HFFc6 (cell line): ENCODE results near the gene INHBB. TPM values are rescaled to one million over a fixed set of nuclear protein-coding genes. Genes with fewer than 3 reads are reported as not detected.

Source experiments
- DNase-seq: peaks from one replicate; pipeline ENCODE4 v3.0.0-alpha.2; 2018
- H3K27ac Mint-ChIP-seq: 2 replicates; pipeline ENCODE4 v1.8.0; 2020; ENCODE audit warnings: mild to moderate bottlenecking, mixed read lengths
- H3K27me3 Mint-ChIP-seq: 2 replicates; pipeline ENCODE4 v1.8.0; 2021; ENCODE audit warnings: mild to moderate bottlenecking, moderate library complexity, mixed read lengths; ENCODE audit not compliant: insufficient read depth
- H3K36me3 Mint-ChIP-seq: 2 replicates; pipeline ENCODE4 v1.8.0; 2021; ENCODE audit warnings: low read depth, mixed read lengths
- H3K4me1 Mint-ChIP-seq: 2 replicates; pipeline ENCODE4 v1.8.0; 2020; ENCODE audit warnings: low read depth, mixed read lengths
- H3K4me3 Mint-ChIP-seq: 2 replicates; pipeline ENCODE4 v1.8.0; 2020; ENCODE audit warnings: mild to moderate bottlenecking, moderate library complexity, mixed read lengths
- H3K9me3 Mint-ChIP-seq: 2 replicates; pipeline ENCODE4 v1.8.0; 2020; ENCODE audit warnings: mild to moderate bottlenecking, mixed read lengths
- long read RNA-seq: library from polyadenylated mRNA; unstranded; transcript quantifications from one replicate; pipeline ENCODE4 v2.0.0, GENCODE V29; 2019
- total RNA-seq, 6 experiments: library from RNA; stranded (reverse); fragmentation: NEBNext Ultra II Directional; extraction: Animal tissue kit (Norgen Biotek cat#: 25700); gene quantifications; 2 replicates in 1 of 6; 3 replicates in 5 of 6; pipeline ENCODE4 v1.2.3, GENCODE V29; 2021
- TF ChIP-seq, protein P1 (sequence below): fragments of 200-600 bp; sonication (generic); IDR thresholded peaks from 2 replicates; pipeline ENCODE4 v1.5.0; 2021; ENCODE audit warnings: antibody characterized with exemption, mild to moderate bottlenecking

The INHBB gene
- 1 to 10 TPM in 3 of 6 experiments, under 1 TPM in 3; 0.47 to 1.6 (median 1.1) TPM for total RNA-seq
- long read RNA-seq, result 0 reads

- DNase-seq, result no peak
- Mint-ChIP-seq H3K9me3 (no peaks in the 10 kb centered on the region), H3K36me3 (no peaks in the 10 kb centered on the region), H3K4me3 (peak within 1 kb of the TSS; percentile 65), H3K27ac (no peak within 1 kb of the TSS), H3K27me3 (peaks cover 31% of the 10 kb centered on the region), H3K4me1 (peaks cover 17% of the 10 kb centered on the region)
- TF ChIP-seq, protein P1, sequence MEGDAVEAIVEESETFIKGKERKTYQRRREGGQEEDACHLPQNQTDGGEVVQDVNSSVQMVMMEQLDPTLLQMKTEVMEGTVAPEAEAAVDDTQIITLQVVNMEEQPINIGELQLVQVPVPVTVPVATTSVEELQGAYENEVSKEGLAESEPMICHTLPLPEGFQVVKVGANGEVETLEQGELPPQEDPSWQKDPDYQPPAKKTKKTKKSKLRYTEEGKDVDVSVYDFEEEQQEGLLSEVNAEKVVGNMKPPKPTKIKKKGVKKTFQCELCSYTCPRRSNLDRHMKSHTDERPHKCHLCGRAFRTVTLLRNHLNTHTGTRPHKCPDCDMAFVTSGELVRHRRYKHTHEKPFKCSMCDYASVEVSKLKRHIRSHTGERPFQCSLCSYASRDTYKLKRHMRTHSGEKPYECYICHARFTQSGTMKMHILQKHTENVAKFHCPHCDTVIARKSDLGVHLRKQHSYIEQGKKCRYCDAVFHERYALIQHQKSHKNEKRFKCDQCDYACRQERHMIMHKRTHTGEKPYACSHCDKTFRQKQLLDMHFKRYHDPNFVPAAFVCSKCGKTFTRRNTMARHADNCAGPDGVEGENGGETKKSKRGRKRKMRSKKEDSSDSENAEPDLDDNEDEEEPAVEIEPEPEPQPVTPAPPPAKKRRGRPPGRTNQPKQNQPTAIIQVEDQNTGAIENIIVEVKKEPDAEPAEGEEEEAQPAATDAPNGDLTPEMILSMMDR, result no peak
These were observed at the start of gene INHBB for GRCh38 chr2:120346026-120346666. Gene INHBB, plus strand, starts transcription at chr2:120346136. Its CDS starts 53 bp downstream, at chr2:120346189.

GRCh38 chr2:120298173-120298835 is 47.6 kb upstream of the INHBB start:
- Mint-ChIP-seq H3K36me3 (peaks cover 47% of the 10 kb centered on the region), H3K9me3 (no peaks in the 10 kb centered on the region), H3K27ac (peak overlapping the region; percentile 5), H3K4me1 (peaks cover 41% of the 10 kb centered on the region), H3K4me3 (no peak overlapping the region), H3K27me3 (no peaks in the 10 kb centered on the region)
- DNase-seq, result peak; percentile 26
- TF ChIP-seq, protein P1, result no peak

- H3K27me3 Mint-ChIP-seq, result peaks cover 2% of the 10 kb centered on the region; the same call in 1 of the 2 replicates
- H3K4me3 Mint-ChIP-seq, result no peak overlapping the region
- H3K9me3 Mint-ChIP-seq, result no peaks in the 10 kb centered on the region
- peaks cover 34% of the 10 kb centered on the region for H3K4me1 Mint-ChIP-seq
- DNase-seq, result no peak
- TF ChIP-seq, protein P1, result no peak
- H3K27ac Mint-ChIP-seq, result no peak overlapping the region
- H3K36me3 Mint-ChIP-seq, result peaks cover 40% of the 10 kb centered on the region
These were observed 46.9 kb upstream of the INHBB start for GRCh38 chr2:120299004-120299403.

DNA sequence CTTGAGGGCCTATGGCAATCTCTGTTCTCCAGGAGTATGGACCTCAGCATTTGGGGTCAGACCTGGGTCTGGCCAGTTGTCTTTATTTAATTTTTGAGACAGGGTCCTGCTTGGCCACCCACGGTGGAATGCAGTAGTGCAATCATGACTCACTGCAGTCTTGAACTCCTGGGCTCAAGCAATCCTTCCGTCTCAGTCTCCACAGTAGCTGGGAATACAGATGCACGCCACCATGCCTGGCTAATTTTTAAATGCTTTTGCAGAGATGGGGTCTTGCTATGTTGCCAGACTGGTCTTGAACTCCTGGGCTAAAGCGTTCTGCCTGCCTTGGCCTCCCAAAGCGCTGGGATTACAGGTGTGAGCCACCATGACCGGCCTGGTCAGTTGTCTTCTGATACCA is 46.4 kb upstream of the INHBB start:
- peaks cover 37% of the 10 kb centered on the region for H3K36me3 Mint-ChIP-seq
- H3K4me1 Mint-ChIP-seq, result peaks cover 33% of the 10 kb centered on the region
- H3K27me3 Mint-ChIP-seq, result peaks cover 2% of the 10 kb centered on the region; the same call in 1 of the 2 replicates
- no peak for DNase-seq
- H3K9me3 Mint-ChIP-seq, result no peaks in the 10 kb centered on the region
- H3K27ac Mint-ChIP-seq, result no peak overlapping the region
- no peak overlapping the region for H3K4me3 Mint-ChIP-seq
- TF ChIP-seq, protein P1, result no peak

DNA sequence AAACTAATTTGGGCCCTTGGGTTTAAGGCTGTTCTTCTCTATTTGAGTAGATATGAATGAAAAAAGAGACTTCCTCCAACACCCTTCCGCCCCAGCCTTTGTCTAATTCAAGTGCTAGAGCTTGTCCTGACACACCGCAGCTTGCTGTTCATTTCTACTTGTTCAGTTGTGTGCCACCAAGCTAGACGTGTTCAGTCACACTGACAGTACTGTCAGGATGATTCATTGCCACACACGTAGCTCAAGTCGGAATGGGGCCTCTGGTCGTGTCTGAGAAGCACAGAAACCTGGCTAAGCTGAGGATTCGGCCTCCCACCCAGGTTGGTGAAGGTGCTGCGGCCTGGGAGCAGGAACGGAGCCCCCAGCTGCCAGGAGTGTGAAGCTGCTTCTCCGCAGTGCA is 45.6 kb upstream of the INHBB start:
- DNase-seq, result no peak
- peaks cover 2% of the 10 kb centered on the region; the same call in 1 of the 2 replicates for H3K27me3 Mint-ChIP-seq
- TF ChIP-seq, protein P1, result no peak
- peaks cover 33% of the 10 kb centered on the region for H3K4me1 Mint-ChIP-seq
- peaks cover 37% of the 10 kb centered on the region for H3K36me3 Mint-ChIP-seq
- H3K4me3 Mint-ChIP-seq, result no peak overlapping the region
- no peaks in the 10 kb centered on the region for H3K9me3 Mint-ChIP-seq
- H3K27ac Mint-ChIP-seq, result no peak overlapping the region
